ENCODE measurements around the gene TPP2.

- TF ChIP-seq CTCF (conservative IDR thresholded peaks at IDR 0.05), result no peak
- TF ChIP-seq ZFX (IDR thresholded peaks at IDR 0.05), result no peak
Observed at GRCh38 chr13:102675115-102675514, 78.3 kb downstream of the TPP2 start.
